Activated naive CD4-positive, alpha-beta T cell (primary cell): Measurements from ENCODE around the gene TTC9B.
"Not testable (repeated sequence)": the region's sequence is repeated elsewhere in the genome, so short reads cannot be mapped to it uniquely, and the experiment has no call there.

Experiments
- DNase-seq, 4 experiments: peaks; one replicate each; lab custom pipeline; 2025; lab: John Stamatoyannopoulos, UW

The TTC9B gene

DNA sequence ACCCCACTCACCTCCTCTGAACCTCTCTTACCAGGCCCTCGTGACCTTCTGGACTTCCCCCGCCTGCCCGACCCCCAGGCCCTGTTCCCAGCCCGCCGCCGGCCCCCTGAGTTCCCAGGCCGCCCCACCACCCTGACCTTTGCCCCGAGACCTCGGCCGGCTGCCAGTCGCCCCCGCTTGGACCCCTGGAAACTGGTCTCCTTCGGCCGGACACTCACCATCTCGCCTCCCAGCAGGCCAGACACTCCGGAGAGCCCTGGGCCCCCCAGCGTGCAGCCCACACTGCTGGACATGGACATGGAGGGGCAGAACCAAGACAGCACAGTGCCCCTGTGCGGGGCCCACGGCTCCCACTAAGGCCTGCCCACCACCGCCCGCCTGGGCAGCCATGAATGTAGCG lies 3.2 kb downstream of the TTC9B start:
- DNase-seq = no peak

DNA sequence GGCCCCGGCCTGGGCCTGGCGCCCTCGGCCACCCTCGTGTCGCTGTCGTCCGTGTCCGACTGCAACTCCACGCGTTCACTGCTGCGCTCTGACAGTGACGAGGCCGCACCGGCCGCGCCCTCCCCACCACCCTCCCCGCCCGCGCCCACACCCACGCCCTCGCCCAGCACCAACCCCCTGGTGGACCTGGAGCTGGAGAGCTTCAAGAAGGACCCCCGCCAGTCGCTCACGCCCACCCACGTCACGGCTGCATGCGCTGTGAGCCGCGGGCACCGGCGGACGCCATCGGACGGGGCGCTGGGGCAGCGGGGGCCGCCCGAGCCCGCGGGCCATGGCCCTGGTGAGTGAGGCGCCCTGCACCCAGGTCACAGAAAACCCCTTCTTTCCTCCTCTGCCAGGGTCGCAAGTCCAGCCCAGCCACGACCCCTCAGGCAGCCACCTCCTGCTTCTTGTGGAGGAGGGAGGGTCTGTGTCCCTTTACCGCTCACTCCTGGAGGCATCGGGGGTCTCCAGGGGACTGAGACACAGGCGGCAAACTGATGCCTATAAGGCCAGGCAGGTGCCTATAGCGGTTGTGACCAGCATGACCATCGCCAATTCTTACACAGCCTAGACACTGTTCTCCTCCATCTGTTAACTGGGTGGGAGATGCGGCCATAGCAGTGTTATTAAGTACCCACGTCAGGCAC lies 4.2 kb downstream of the TTC9B start:
- DNase-seq = no peak

DNA sequence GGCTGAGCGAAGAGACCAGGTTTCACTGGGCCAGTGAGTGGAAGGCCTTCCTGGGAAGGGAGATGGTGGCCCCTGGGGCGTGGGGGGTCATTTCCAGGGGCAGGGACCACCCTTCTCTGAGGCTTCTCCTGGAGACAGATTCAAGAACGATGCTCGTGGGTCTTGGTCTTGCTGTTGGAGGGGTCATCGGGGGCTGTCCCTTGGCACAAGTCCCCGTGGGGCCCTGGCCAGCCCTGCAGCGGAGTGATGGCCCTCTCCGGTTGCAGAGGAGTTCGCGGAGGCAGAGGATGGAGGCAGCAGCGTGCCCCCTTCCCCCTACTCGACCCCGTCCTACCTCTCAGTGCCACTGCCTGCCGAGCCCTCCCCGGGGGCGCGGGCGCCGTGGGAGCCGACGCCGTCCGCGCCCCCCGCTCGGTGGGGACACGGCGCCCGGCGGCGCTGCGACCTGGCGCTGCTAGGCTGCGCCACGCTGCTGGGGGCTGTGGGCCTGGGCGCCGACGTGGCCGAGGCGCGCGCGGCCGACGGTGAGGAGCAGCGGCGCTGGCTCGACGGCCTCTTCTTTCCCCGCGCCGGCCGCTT lies 4.8 kb downstream of the TTC9B start:
- no peak for DNase-seq

DNA sequence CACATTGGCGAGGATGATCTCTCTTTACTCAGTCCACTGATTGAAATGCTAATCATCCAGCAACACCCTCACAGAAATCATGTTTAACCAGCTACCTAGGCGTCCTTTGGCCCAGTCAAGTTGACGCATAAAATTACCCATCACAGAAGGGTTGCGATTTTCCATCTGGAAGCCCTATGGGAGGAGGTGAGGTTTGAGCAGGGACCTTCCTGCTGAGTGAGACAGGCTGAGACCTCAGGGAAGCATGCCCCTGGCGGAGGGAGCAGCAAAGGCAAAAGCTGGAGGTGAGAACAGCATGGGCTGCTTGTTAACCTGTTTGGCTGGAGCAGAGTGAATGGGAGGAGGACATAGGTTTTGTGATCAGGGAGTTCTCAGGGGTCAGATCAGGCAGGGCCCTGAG lies 7.3 kb downstream of the TTC9B start:
- DNase-seq = no peak

GRCh38 chr19:40208602-40209001 lies 9.6 kb downstream of the TTC9B start:
- DNase-seq = no peak

DNA sequence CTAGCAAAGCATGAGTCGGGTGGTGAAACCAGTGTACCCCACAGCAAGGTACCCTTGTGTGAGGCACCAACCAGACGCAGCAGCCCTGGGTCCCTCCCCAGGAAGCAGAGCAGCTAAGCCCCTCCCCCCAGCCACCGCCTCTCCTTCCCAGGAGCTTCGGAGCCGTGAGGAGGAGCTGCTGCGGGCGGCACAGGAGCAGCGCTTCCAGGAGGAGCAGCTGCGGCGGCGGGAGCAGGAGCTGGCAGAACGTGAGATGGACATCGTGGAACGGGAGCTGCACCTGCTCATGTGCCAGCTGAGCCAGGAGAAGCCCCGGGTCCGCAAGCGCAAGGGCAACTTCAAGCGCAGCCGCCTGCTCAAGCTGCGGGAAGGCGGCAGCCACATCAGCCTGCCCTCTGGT lies 12.4 kb downstream of the TTC9B start:
- no peak for DNase-seq

- DNase-seq = no peak
Observed at GRCh38 chr19:40204381-40204780, 13.8 kb downstream of the TTC9B start.

DNA sequence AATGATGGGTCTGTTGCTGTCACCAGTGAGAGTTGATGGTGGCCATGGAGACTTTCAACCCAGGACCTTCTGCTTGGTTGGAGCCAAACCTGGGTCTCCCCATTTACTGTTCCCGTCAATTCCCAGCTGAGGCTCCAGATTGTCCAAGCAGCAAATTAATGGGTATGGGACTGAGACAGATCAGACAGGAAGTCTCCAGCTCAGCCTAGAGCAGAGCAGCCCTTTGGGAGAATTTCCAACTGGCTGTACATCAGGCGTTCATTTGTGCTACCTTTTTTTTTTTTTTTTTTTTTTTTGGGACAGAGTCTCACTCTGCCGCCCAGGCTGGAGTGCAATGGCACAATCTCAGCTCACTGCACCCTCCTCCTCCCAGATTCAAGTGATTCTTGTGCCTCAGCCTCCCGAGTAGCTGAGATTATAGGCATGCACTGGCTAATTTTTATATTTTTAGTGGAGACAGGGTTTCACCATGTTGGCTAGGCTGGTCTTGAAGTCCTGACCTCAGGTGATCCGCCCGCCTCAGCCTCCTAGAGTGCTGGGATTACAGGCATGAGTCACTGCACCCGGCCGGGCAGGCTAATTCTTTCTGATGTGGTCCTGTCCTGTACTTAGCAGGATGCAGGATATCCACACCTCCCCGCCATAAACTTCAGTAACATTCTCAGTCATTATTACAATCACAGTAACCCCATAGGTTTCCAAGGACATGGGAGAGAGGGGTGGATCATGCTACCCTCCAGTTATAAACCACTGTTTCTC lies 17.7 kb downstream of the TTC9B start:
- DNase-seq = no peak

GRCh38 chr19:40198272-40198990 lies 19.8 kb downstream of the TTC9B start:
- no peak for DNase-seq

GRCh38 chr19:40193587-40193849 lies 24.7 kb downstream of the TTC9B start:
- no peak for DNase-seq

DNA sequence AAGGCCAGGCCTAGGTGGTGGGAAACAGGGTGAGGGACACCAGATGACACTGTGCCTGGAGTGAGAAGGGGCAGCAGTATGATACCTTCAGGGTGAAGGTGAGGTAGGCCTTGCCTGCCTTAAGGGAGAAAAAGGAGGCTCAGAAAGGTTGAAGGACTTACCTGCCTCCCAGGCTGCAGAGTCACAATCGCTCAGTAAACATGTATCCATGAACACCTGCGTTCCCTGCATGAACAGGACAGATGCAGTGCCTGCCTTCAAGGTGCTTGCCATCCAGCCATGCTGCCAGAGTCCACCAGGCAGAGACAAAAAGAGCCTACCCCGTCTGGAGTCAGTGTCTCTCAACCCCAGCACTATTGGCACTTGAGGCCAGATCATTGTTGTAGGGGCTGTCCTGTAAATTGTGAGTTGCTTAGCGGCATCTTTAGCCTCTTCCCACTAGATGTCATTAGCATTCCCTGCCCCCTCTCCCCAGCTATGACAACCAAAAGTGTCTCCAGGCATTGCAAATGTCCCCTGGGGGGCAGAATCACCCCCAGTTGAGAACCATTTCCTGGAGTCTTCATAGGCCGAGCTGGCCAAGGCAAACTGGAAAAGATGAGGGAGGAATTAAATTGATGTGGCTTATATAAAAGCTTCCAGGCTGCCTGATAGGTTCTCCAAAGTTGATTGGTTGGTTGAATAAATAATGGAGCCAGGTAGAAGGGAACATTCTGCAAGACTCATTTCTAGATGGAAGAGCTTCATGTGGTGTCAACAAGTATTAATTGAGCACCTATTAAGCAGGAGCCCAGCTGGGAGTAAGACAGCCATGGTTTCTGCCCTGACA lies 25.2 kb downstream of the TTC9B start:
- no peak for DNase-seq

- DNase-seq = no peak
Observed at GRCh38 chr19:40191836-40192646, 26.1 kb downstream of the TTC9B start.

DNA sequence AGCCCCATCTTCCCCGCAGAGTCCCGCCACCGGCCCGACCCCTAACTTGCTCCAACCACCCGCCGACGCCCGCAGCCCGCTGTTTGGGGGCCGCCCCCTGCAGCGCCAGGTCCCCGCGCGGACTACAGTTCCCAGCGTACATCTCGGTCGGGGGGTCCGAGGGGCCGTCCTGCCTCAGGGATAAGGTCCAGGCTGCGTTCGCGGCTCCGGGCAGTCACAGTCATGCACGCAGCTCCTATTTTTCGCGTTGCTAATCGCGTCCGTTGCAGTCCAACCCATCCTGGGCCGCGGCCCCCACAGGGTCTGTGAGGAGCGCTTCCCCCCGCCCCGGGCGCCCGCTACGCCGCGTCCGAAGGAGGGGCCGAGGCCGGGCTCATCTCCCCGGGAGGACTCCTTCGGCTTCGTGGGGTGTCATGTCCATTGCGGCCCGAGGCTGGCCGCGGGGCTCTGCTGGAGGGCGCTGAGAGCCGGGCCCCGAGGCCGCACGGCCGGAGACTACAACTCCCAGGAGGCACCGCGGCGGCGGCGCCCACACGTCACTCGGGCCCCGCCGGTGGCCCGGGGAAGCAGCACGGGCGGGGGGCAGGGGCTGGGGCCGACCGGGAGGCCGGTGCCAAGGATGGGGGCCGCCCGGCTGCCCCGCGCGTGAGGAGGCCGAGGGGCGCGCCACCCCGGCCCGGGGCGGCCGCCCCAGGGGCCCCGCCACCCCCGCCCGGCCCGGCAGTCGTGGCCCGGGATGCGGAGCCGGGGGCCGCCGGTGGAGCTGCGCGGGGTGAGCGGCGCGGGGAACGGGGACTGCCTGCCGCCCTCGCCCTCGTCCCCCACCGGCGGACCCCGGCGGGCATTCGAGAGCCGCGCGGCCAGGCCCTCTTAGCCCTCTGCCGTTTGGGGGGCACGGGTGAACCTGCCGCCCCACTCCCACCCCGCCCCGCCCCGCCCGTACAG lies 27.0 kb downstream of the TTC9B start, which contains the start of gene MAP3K10:
MAP3K10 (plus strand) TSS at position 536 of the 945 bp plus-strand sequence. CDS start 606 bp downstream, outside the sequence.
- peak; percentile 36 to 62 (median 48) for DNase-seq

- DNase-seq = no peak
Observed at GRCh38 chr19:40184273-40184672, 33.9 kb downstream of the TTC9B start.

DNA sequence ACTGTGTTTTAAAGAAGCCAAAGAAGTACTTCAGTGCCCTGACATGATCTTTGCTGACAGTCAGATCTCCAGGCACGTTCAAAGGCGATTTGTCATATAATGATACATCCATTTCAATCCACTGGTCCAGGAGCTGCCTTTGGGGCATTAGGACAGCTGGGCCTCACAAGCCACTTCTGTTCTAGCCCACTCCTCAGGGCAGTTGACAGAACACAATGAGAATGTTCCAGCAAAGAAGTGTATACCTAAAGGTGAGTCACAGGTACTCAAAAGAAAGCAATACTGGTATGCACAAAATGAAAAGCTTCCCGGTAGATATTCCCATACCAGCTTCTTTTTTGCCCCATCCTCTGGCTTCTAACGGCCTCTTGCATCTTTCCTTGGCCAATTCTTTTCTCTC lies 39.4 kb downstream of the TTC9B start:
- DNase-seq = no peak

GRCh38 chr19:40177286-40178070 lies 40.7 kb downstream of the TTC9B start:
- DNase-seq = no peak

DNA sequence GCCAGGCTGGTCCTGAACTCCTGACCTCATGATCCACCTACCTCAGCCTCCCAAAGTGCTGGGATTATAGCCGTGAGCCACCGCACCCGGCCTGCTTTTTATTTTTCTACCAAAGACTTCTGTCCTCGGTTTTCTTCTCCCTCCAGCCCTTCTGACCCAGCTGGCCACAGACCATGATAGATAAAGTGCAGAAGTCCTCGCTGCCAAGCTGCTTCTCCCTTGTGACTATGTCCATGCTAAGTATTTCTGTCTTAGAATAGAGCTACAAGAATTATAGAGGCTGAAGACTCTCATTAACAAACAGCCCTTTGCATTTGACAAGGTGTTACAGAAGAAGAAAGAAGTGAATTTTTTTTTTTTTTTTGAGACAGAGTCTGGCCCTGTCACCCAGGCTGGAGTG lies 42.4 kb downstream of the TTC9B start:
- DNase-seq = no peak

GRCh38 chr19:40174092-40174491 lies 44.1 kb downstream of the TTC9B start:
- DNase-seq = no peak

DNA sequence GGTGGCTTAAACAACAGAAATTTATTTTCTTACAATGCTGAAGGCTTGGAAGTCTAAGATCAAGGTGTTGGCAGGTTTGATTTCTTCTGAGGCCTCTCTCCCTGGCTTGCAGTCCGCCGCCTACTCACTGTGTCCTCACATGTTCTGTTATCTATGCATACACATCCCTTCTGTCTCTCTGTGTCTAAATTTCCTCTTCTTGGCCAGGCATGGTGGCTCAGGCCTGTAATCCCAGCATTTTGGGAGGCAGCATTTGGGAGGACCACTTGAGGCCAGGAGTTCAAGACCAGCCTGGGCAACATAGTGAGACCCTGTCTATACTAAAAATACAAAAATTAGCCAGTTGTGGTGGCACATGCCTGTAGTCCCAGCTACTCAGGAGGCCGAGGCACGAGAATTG lies 46.9 kb downstream of the TTC9B start:
- DNase-seq = not testable (repeated sequence)
